Breast epithelium (tissue), 4 donors: ENCODE measurements around the gene NEURL1. TPM values are rescaled to one million over a fixed set of nuclear protein-coding genes. Genes with fewer than 3 reads are reported as not detected.

Experiments
- DNase-seq, 2 donors: peaks; one replicate each; pipeline ENCODE4 v3.0.0-alpha.2; 2019; ENCODE audit warnings: low spot score in 2 of 2
- H3K27ac ChIP-seq, 2 donors: fragments of 200-600 bp; sonication (generic) in 1 of 2; one replicate each; pipeline ENCODE4 v1.5.1; 2016 to 2019; ENCODE audit warnings: mild to moderate bottlenecking in 1 of 2
- H3K27me3 ChIP-seq, 2 donors: fragments of 200-600 bp; sonication (generic) in 1 of 2; one replicate each; pipeline versions ENCODE4 v1.5.1 to v1.6.0; 2017 to 2019; ENCODE audit warnings: control low read depth in 1 of 2, mild to moderate bottlenecking in 1 of 2
- H3K36me3 ChIP-seq: fragments of 200-600 bp; one replicate; pipeline ENCODE4 v1.5.1; 2019
- H3K4me1 ChIP-seq, 2 donors: fragments of 200-600 bp; sonication (generic); one replicate each; pipeline ENCODE4 v1.5.1; 2016 to 2019; ENCODE audit warnings: control low read depth in 1 of 2
- H3K4me3 ChIP-seq, 3 donors: fragments of 200-600 bp; sonication (generic); 1 replicate in 2 of 3; 2 replicates in 1 of 3; pipeline ENCODE4 v1.5.1; 2016 to 2019; ENCODE audit warnings: mild to moderate bottlenecking in 3 of 3, moderate library complexity in 2 of 3
- H3K9me3 ChIP-seq, 2 donors: fragments of 200-600 bp; sonication (generic) in 1 of 2; one replicate each; pipeline ENCODE4 v1.5.1; 2016 to 2019; ENCODE audit warnings: control low read depth in 1 of 2
- CTCF ChIP-seq, 3 donors: fragments of 450-650 bp; IDR thresholded peaks; one replicate each; pipeline ENCODE4 v1.5.1; 2016 to 2017; ENCODE audit warnings: antibody characterized with exemption in 3 of 3, mild to moderate bottlenecking in 3 of 3, moderate library complexity in 3 of 3
- POLR2A ChIP-seq: fragments of 450-650 bp; IDR thresholded peaks from one replicate; pipeline ENCODE4 v1.6.1; 2016; ENCODE audit warnings: antibody characterized with exemption, mild to moderate bottlenecking, moderate library complexity
- POLR2AphosphoS5 ChIP-seq, 3 donors: sonication (generic); formaldehyde crosslinking; IDR thresholded peaks; one replicate each; pipeline ENCODE4 v1.6.1; 2017; ENCODE audit warnings: antibody characterized with exemption in 3 of 3
- intact Hi-C: fragments of 100-400 bp; cut with DNase I; formaldehyde crosslinking; loops from one replicate; pipeline ENCODE4 v1.15.1; 2023; ENCODE audit warnings: low total_unique reads
- total RNA-seq, 3 donors: library from RNA; depleted of rRNA; stranded (reverse); fragments of >200 nt; gene quantifications; one replicate each; pipeline ENCODE4 v1.1.0, GENCODE V29; 2016

Gene NEURL1
- total RNA-seq, 3 donors from 2014 or later, result 0.16 to 1.5 (median 0.33) TPM

GRCh38 chr10:103459615-103460014, 33.9 kb upstream of the NEURL1 start:
- intact Hi-C loops, result no loop called here
- no peak overlapping the region for H3K27ac ChIP-seq
- no peak for DNase-seq
- no peak overlapping the region for H3K4me3 ChIP-seq
- no peaks in the 10 kb centered on the region for H3K27me3 ChIP-seq
- H3K9me3 ChIP-seq, result no peaks in the 10 kb centered on the region
- TF ChIP-seq POLR2A, result no peak
- no peak for TF ChIP-seq POLR2AphosphoS5 (IDR thresholded peaks at IDR 0.05)
- no peak for TF ChIP-seq CTCF (IDR thresholded peaks at IDR 0.05)
- no peaks in the 10 kb centered on the region for H3K4me1 ChIP-seq
- no peaks in the 10 kb centered on the region for H3K36me3 ChIP-seq

- H3K9me3 ChIP-seq, result no peaks in the 10 kb centered on the region
- H3K27ac ChIP-seq, result no peak overlapping the region
- no peaks in the 10 kb centered on the region for H3K27me3 ChIP-seq
- H3K36me3 ChIP-seq, result no peaks in the 10 kb centered on the region
- no peak for DNase-seq
- no peaks in the 10 kb centered on the region for H3K4me1 ChIP-seq
- TF ChIP-seq POLR2AphosphoS5 (IDR thresholded peaks at IDR 0.05) (no peak), POLR2A (no peak), CTCF (IDR thresholded peaks at IDR 0.05) (no peak)
- intact Hi-C loops, result no loop called here
- no peak overlapping the region for H3K4me3 ChIP-seq
These were observed 30.0 kb upstream of the NEURL1 start for GRCh38 chr10:103463499-103463898.

GRCh38 chr10:103465411-103466179, 27.9 kb upstream of the NEURL1 start:
- no peak overlapping the region for H3K27ac ChIP-seq
- H3K4me3 ChIP-seq, result no peak overlapping the region
- H3K9me3 ChIP-seq, result no peaks in the 10 kb centered on the region
- intact Hi-C loops, result no loop called here
- H3K4me1 ChIP-seq, result no peaks in the 10 kb centered on the region
- no peaks in the 10 kb centered on the region for H3K36me3 ChIP-seq
- no peak for TF ChIP-seq POLR2A
- TF ChIP-seq POLR2AphosphoS5 (IDR thresholded peaks at IDR 0.05), result no peak
- TF ChIP-seq CTCF (IDR thresholded peaks at IDR 0.05), result no peak
- no peaks in the 10 kb centered on the region for H3K27me3 ChIP-seq
- DNase-seq, result no peak

- intact Hi-C loops, result no loop called here
- Histone ChIP-seq H3K27me3 (no peaks in the 10 kb centered on the region), H3K27ac (no peak overlapping the region), H3K9me3 (no peaks in the 10 kb centered on the region), H3K4me1 (no peaks in the 10 kb centered on the region), H3K36me3 (no peaks in the 10 kb centered on the region), H3K4me3 (no peak overlapping the region)
- no peak for TF ChIP-seq CTCF (IDR thresholded peaks at IDR 0.05)
- TF ChIP-seq POLR2AphosphoS5 (IDR thresholded peaks at IDR 0.05), result no peak
- TF ChIP-seq POLR2A, result no peak
- DNase-seq, result no peak
These were observed 26.8 kb upstream of the NEURL1 start for GRCh38 chr10:103466734-103467133.

- Histone ChIP-seq H3K9me3 (no peaks in the 10 kb centered on the region), H3K27ac (no peak overlapping the region), H3K27me3 (no peaks in the 10 kb centered on the region), H3K4me3 (no peak overlapping the region), H3K4me1 (no peaks in the 10 kb centered on the region), H3K36me3 (no peaks in the 10 kb centered on the region)
- TF ChIP-seq POLR2A (no peak), CTCF (IDR thresholded peaks at IDR 0.05) (no peak), POLR2AphosphoS5 (IDR thresholded peaks at IDR 0.05) (no peak)
- DNase-seq, result no peak
- intact Hi-C loops, result no loop called here
These were observed 26.1 kb upstream of the NEURL1 start for GRCh38 chr10:103467406-103467805.
